GM12873 (cell line): ENCODE data around the gene PRDM16.

Source experiments
- CTCF ChIP-seq: IDR thresholded peaks from 2 replicates; pipeline ENCODE4 v1.5.1; 2012; ENCODE audit warnings: low read depth, mild to moderate bottlenecking, moderate library complexity, low read length, control low read depth; ENCODE audit not compliant: insufficient read depth; ENCODE audit errors: missing control alignments

The PRDM16 gene

GRCh38 chr1:3064296-3064850 is 4.6 kb upstream of the PRDM16 start:
- no peak for TF ChIP-seq CTCF

GRCh38 chr1:3064901-3065300 is 4.1 kb upstream of the PRDM16 start:
- no peak for TF ChIP-seq CTCF

GRCh38 chr1:3065396-3065795 is 3.6 kb upstream of the PRDM16 start:
- no peak for TF ChIP-seq CTCF

DNA sequence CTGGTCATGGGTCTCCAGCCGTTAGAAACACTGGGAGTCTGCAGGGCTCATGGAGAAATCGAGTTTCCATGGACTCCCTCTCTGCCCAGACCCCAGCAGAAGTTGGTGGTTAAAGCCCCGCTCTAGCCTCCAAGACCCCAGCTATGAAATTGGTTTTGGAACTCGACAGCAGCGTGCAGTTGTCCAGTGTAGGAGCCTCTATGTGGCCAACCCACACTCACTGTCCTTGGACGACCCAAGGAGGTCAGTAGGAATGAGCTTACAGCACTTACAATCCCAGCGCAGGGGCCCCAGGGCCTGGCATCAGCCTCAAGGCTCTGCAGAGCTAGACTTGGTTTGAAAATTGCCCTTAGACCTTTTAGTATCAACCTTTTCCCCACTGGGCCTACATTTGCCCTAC is 3.2 kb upstream of the PRDM16 start:
- TF ChIP-seq CTCF: no peak

DNA sequence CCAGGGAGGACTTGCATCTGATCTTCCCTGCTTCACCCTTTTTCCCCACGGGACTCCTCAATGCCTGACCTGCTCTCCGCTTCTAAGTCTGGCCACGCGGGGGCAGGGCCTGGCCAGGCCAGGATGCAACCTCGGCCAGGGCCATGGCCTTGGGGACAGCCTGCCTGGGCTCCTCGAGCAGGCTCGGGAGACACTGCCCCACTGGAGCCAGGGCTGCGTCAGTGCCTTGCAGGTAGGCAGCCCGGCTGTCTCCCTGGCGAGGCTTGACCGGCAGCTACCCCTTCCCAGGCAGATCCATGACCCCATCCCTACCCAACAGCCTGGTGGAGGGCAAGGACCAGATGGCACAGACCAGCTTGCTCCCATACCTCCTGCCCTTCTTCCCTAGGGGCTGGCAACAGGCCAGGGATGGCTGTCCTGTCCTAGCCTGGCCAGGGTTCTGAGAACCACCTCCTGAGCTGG is 2.7 kb upstream of the PRDM16 start:
- TF ChIP-seq CTCF: no peak

- no peak for TF ChIP-seq CTCF
Observed at GRCh38 chr1:3066826-3067225, 2.2 kb upstream of the PRDM16 start.

GRCh38 chr1:3067301-3067670 is 1.7 kb upstream of the PRDM16 start:
- no peak for TF ChIP-seq CTCF
